GM18858 (cell line): ENCODE data around the gene TSPYL6.

Experiments
- ATAC-seq: cut with Tn5 transposase; IDR thresholded peaks from one replicate; pipeline ENCODE4 v1.9.1; 2021; ENCODE audit not compliant: unreplicated experiment

TSPYL6 gene

GRCh38 chr2:54206596-54206995 is 49.4 kb downstream of the TSPYL6 start:
- ATAC-seq = no peak

GRCh38 chr2:54204476-54204875 is 51.6 kb downstream of the TSPYL6 start:
- no peak for ATAC-seq
